H1 (cell line): Measurements from ENCODE around the gene CTAGE1. TPM values are rescaled to one million over a fixed set of nuclear protein-coding genes. Genes with fewer than 3 reads are reported as not detected.
A peak's percentile ranks its signal among the peaks of the same experiment; 100 is the strongest.

Experiments
- CTCF ChIA-PET: fragments of 300-600 bp; sonication (Branson Sonifier 250); formaldehyde crosslinking; loops from one replicate; lab custom pipeline; 2021; ENCODE audit not compliant: partially characterized antibody; lab: Charles Lee
- POLR2A ChIA-PET: fragments of 300-600 bp; sonication (Branson Sonifier 250); formaldehyde crosslinking; loops from one replicate; lab custom pipeline; 2021; ENCODE audit warnings: inconsistent platforms; ENCODE audit not compliant: partially characterized antibody; lab: Charles Lee
- DNase-seq, 2 experiments: peaks; one replicate each; pipeline versions ENCODE4 v3.0.0 to v3.0.0-alpha.2; 2010 to 2022; ENCODE audit warnings: low spot score in 2 of 2, low read depth in 1 of 2, mixed read lengths in 1 of 2
- FAIRE-seq: peaks from 2 replicates; lab custom pipeline; 2011; peaks lifted over from hg19 to GRCh38; lab: Jason Lieb, UNC
- H2AFZ ChIP-seq: 2 replicates; pipeline ENCODE4 v1.8.1; 2012; ENCODE audit warnings: low read length, inconsistent platforms
- H2AK5ac ChIP-seq: 2 replicates; pipeline ENCODE4 v1.6.1; 2013; ENCODE audit warnings: low read depth, low read length
- H2BK120ac ChIP-seq: replicated peaks from 2 replicates; pipeline ENCODE3; 2013; ENCODE audit warnings: low read depth, low read length, inconsistent platforms
- H2BK12ac ChIP-seq: 2 replicates; pipeline ENCODE4 v1.6.1; 2013; ENCODE audit warnings: low read depth, low read length
- H2BK15ac ChIP-seq: 2 replicates; pipeline ENCODE4 v1.6.1; 2013; ENCODE audit warnings: low read length
- H2BK20ac ChIP-seq: 2 replicates; pipeline ENCODE4 v1.6.1; 2013; ENCODE audit warnings: low read length
- H2BK5ac ChIP-seq: 2 replicates; pipeline ENCODE4 v1.6.1; 2013; ENCODE audit warnings: low read depth, low read length
- H3K14ac ChIP-seq: 2 replicates; pipeline ENCODE4 v1.6.1; 2013; ENCODE audit warnings: inconsistent platforms; ENCODE audit not compliant: insufficient read length
- H3K18ac ChIP-seq: 2 replicates; pipeline ENCODE4 v1.6.1; 2013; ENCODE audit warnings: low read length; ENCODE audit errors: extremely low read depth
- H3K23ac ChIP-seq: 2 replicates; pipeline ENCODE4 v1.6.1; 2013; ENCODE audit warnings: inconsistent platforms; ENCODE audit not compliant: insufficient read length
- H3K23me2 ChIP-seq: 2 replicates; pipeline ENCODE4 v1.6.1; 2013; ENCODE audit warnings: low read depth, low read length
- H3K27ac ChIP-seq: 2 replicates; pipeline ENCODE4 v1.6.1; 2011; ENCODE audit warnings: low read depth, low read length, inconsistent platforms
- H3K27me3 ChIP-seq, 4 experiments: replicated peaks in 1 of 4; 1 replicate in 1 of 4; 2 replicates in 3 of 4; pipeline versions ENCODE4 v1.6.1 to v1.8.1; 2011 to 2013; ENCODE audit warnings: low read length in 3 of 4, mild to moderate bottlenecking in 3 of 4, inconsistent platforms in 2 of 4, mixed read lengths in 2 of 4, moderate library complexity in 1 of 4; ENCODE audit not compliant: control insufficient read depth in 3 of 4, insufficient read depth in 3 of 4; ENCODE audit errors: extremely low read depth in 1 of 4
- H3K36me3 ChIP-seq, 4 experiments: 2 replicates each; pipeline versions ENCODE4 v1.6.1 to v1.8.1; 2011 to 2013; ENCODE audit warnings: mild to moderate bottlenecking in 4 of 4, low read length in 3 of 4, moderate library complexity in 2 of 4, control low read depth in 1 of 4, inconsistent platforms in 1 of 4; ENCODE audit not compliant: insufficient read depth in 4 of 4, control insufficient read depth in 2 of 4
- H3K4ac ChIP-seq: replicated peaks from 2 replicates; pipeline ENCODE3; 2013; ENCODE audit warnings: low read length, low read depth, mixed read lengths, inconsistent platforms; ENCODE audit not compliant: insufficient read length
- H3K4me1 ChIP-seq, 4 experiments: replicated peaks in 1 of 4; 1 replicate in 1 of 4; 2 replicates in 3 of 4; pipeline versions ENCODE4 v1.6.1 to v1.8.1; 2011 to 2013; ENCODE audit warnings: low read length in 3 of 4, inconsistent platforms in 2 of 4, mixed read lengths in 1 of 4; ENCODE audit not compliant: insufficient read depth in 4 of 4, control insufficient read depth in 3 of 4
- H3K4me2 ChIP-seq, 2 experiments: 2 replicates each; pipeline versions ENCODE4 v1.6.1 to v1.8.1; 2011 to 2013; ENCODE audit warnings: low read depth in 2 of 2, low read length in 2 of 2, control low read depth in 1 of 2, inconsistent platforms in 1 of 2, mild to moderate bottlenecking in 1 of 2; ENCODE audit not compliant: insufficient read depth in 1 of 2
- H3K4me3 ChIP-seq, 4 experiments: fragments of 200-600, 300-600 bp in 1 of 4; sonication (generic), shearing (Covaris generic), sonication (Bioruptor Twin) in 1 of 4; 2 replicates each; pipeline versions ENCODE4 v1.5.1 to v1.8.1; 2011 to 2016; ENCODE audit warnings: low read length in 4 of 4, low read depth in 3 of 4, control low read depth in 2 of 4, inconsistent platforms in 2 of 4, mild to moderate bottlenecking in 2 of 4, mixed read lengths in 1 of 4, moderate library complexity in 1 of 4; ENCODE audit not compliant: insufficient read depth in 2 of 4; ENCODE audit errors: extremely low read depth in 1 of 4
- H3K56ac ChIP-seq: replicated peaks from 2 replicates; pipeline ENCODE3; 2013; ENCODE audit warnings: low read depth, mild to moderate bottlenecking, mixed read lengths, low read length, inconsistent platforms; ENCODE audit not compliant: insufficient read length
- H3K79me1 ChIP-seq: 2 replicates; pipeline ENCODE4 v1.6.1; 2013; ENCODE audit warnings: low read depth, low read length, control low read depth
- H3K79me2 ChIP-seq, 2 experiments: 2 replicates each; pipeline versions ENCODE4 v1.6.1 to v1.8.1; 2012 to 2013; ENCODE audit warnings: low read length in 2 of 2, mild to moderate bottlenecking in 2 of 2, inconsistent platforms in 1 of 2; ENCODE audit not compliant: insufficient read depth in 2 of 2, control insufficient read depth in 1 of 2
- H3K9ac ChIP-seq, 4 experiments: replicated peaks in 1 of 4; 1 replicate in 1 of 4; 2 replicates in 3 of 4; pipeline versions ENCODE4 v1.6.1 to v1.8.1; 2011 to 2013; ENCODE audit warnings: low read depth in 3 of 4, low read length in 3 of 4, control low read depth in 2 of 4, mild to moderate bottlenecking in 2 of 4, moderate library complexity in 2 of 4, inconsistent platforms in 1 of 4; ENCODE audit errors: extremely low read depth in 1 of 4
- H3K9me3 ChIP-seq, 2 experiments: 2 replicates each; pipeline versions ENCODE4 v1.6.1 to v1.8.1; 2012 to 2013; ENCODE audit warnings: mild to moderate bottlenecking in 2 of 2, moderate library complexity in 2 of 2, control low read depth in 1 of 2, inconsistent platforms in 1 of 2, low read depth in 1 of 2, low read length in 1 of 2, mixed read lengths in 1 of 2; ENCODE audit not compliant: insufficient read depth in 2 of 2
- H4K20me1 ChIP-seq, 2 experiments: replicated peaks in 1 of 2; 2 replicates each; pipeline versions ENCODE3 to v1.8.1; 2011 to 2013; ENCODE audit warnings: inconsistent platforms in 2 of 2, low read length in 2 of 2, mild to moderate bottlenecking in 1 of 2; ENCODE audit not compliant: insufficient read depth in 2 of 2, control insufficient read depth in 1 of 2
- H4K5ac ChIP-seq: 2 replicates; pipeline ENCODE4 v1.6.1; 2013; ENCODE audit warnings: low read length, low read depth, mixed read lengths, inconsistent platforms; ENCODE audit not compliant: insufficient read length
- H4K8ac ChIP-seq: 2 replicates; pipeline ENCODE4 v1.8.0; 2013; ENCODE audit warnings: mild to moderate bottlenecking, moderate library complexity, low read length, inconsistent platforms; ENCODE audit not compliant: insufficient read depth; ENCODE audit errors: extremely low read depth
- H4K91ac ChIP-seq: replicated peaks from 2 replicates; pipeline ENCODE3; 2013; ENCODE audit warnings: low read length, mixed read lengths, inconsistent platforms; ENCODE audit not compliant: insufficient read length
- EP300 ChIP-seq, 2 experiments: IDR thresholded peaks; 1 replicate in 1 of 2; 2 replicates in 1 of 2; pipeline ENCODE4 v1.6.1; 2011 to 2012; ENCODE audit warnings: low read depth in 2 of 2, low read length in 2 of 2, mild to moderate bottlenecking in 2 of 2, borderline replicate concordance in 1 of 2, inconsistent platforms in 1 of 2, moderate library complexity in 1 of 2
- RAD21 ChIP-seq, 2 experiments: IDR thresholded peaks in 1 of 2; conservative IDR thresholded peaks in 1 of 2; 2 replicates each; pipeline ENCODE4 v1.6.1; 2011; ENCODE audit warnings: low read depth in 2 of 2, low read length in 2 of 2, improper control_type of control experiment in 1 of 2, inconsistent platforms in 1 of 2, mild to moderate bottlenecking in 1 of 2, moderate library complexity in 1 of 2
- WGBS, 2 experiments: shearing (Covaris generic) in 1 of 2; methylation state at CpG; one replicate each; pipeline versions ENCODE4 v1.1.6 to v1.1.7; 2013 to 2015; ENCODE audit warnings: low lambda C conversion rate in 2 of 2, mixed read lengths in 2 of 2, inconsistent platforms in 1 of 2, low coverage in 1 of 2, missing lambda C conversion rate in 1 of 2; ENCODE audit not compliant: insufficient replicate concordance in 2 of 2, insufficient coverage in 1 of 2, insufficient read length in 1 of 2; ENCODE audit errors: extremely low coverage in 1 of 2, missing lambda C conversion rate in 1 of 2; 5-methylcytosine and 5-hydroxymethylcytosine counted together
- polyA plus RNA-seq, 7 experiments: library from polyadenylated mRNA; depleted of rRNA in 3 of 7; stranded (reverse) in 5 of 7; unstranded in 2 of 7; fragments of >200 nt in 5 of 7; fragments of 200-250 nt in 2 of 7; gene quantifications; 1 replicate in 5 of 7; 2 replicates in 1 of 7; 4 replicates in 1 of 7; pipeline versions ENCODE4 v1.2.1 to v1.2.3, GENCODE V29; 2011 to 2013; ENCODE audit warnings: missing spikeins in 2 of 7, mixed read lengths in 2 of 7
- total RNA-seq: library from RNA; stranded (reverse); fragmentation: NEBNext Ultra II Directional; extraction: Animal tissue kit (Norgen Biotek cat#: 25700); gene quantifications from 2 replicates; pipeline ENCODE4 v1.2.1, GENCODE V29; 2021

CTAGE1 gene
- total and polyA plus RNA-seq, 2 of the 8 experiments (the other 6 are each of a cell fraction or from before 2014, with no cell fraction given), result not detected

GRCh38 chr18:22420652-22421051 lies 2.9 kb upstream of the CTAGE1 start:
- TF ChIP-seq EP300 (IDR thresholded peaks at IDR 0.05; ENCODE audit: borderline replicate concordance in 1 of 2, low read depth in 2 of 2, low read length in 2 of 2) (no peak), RAD21 (IDR thresholded peaks at IDR 0.05 in 1 of 2, conservative IDR thresholded peaks at IDR 0.05 in 1 of 2; ENCODE audit: low read depth in 2 of 2, low read length in 2 of 2) (peak; percentile 8 to 19; a peak in 1 of 4 replicates)
- WGBS, 2 experiments, result 97% methylated on average over 2 of the region's 2 CpGs; no CpG with 5 or more reads in 1 of the 2 experiments
- ChIA-PET POLR2A (no interaction called here), CTCF (interaction anchor here (0.6 kb wide), 1 partner anchor 145 kb away, joined by 4 read pairs; no protein-coding TSS in a partner anchor)
- Histone ChIP-seq H3K4me1 (no peaks in the 10 kb centered on the region), H2AK5ac (no peak overlapping the region), H4K8ac (no peak overlapping the region), H4K20me1 (peaks cover 0 to 4% of the 10 kb centered on the region in 2 experiments), H3K18ac (no peak overlapping the region), H3K9me3 (no peaks in the 10 kb centered on the region; a peak in 1 of 4 replicates), H3K9ac (no peak overlapping the region), H3K23me2 (no peaks in the 10 kb centered on the region), H3K23ac (no peak overlapping the region), H3K4ac (no peak overlapping the region), H2BK120ac (no peak overlapping the region), H2BK12ac (no peak overlapping the region), H2BK20ac (no peak overlapping the region), H3K27ac (no peak overlapping the region), H2BK5ac (no peak overlapping the region), H3K79me2 (no peaks in the 10 kb centered on the region), H3K79me1 (no peaks in the 10 kb centered on the region), H3K36me3 (no peaks in the 10 kb centered on the region), H3K27me3 (no peaks in the 10 kb centered on the region), H3K4me3 (no peak overlapping the region), H3K4me2 (no peak overlapping the region), H2AFZ (no peak overlapping the region), H3K14ac (no peak overlapping the region), H4K5ac (no peak overlapping the region), H2BK15ac (no peak overlapping the region), H4K91ac (no peak overlapping the region), H3K56ac (no peak overlapping the region)
- DNase-seq, result no peak
- no peak for FAIRE-seq
